Measurements from ENCODE around the gene YWHAQ. TPM values are rescaled to one million over a fixed set of nuclear protein-coding genes. Genes with fewer than 3 reads are reported as not detected.

YWHAQ gene
- total and polyA plus RNA-seq, 2 of the 4 experiments (the other 2 are of a cell fraction) = 196 to 255 TPM

GRCh38 chr2:9661261-9661660 is 30.5 kb upstream of the YWHAQ start:
- in situ Hi-C loops (cut with MboI; ENCODE audit: low sequenced_read_pairs) = no loop called here

More at GRCh38 chr2:9661261-9661660, 30.5 kb upstream of the YWHAQ start:
- ChIA-PET CTCF (no interaction called here), POLR2A (ENCODE audit: unreplicated experiment) (no interaction called here)
- H3K4ac ChIP-seq (ENCODE audit: low read depth, low read length) = no peak overlapping the region
- H3K4me1 ChIP-seq (ENCODE audit: control insufficient read depth, insufficient read depth, low read length) = peaks cover 16% of the 10 kb centered on the region
- ATAC-seq (ENCODE audit: low read depth) = no peak
- peaks cover 27% of the 10 kb centered on the region for H3K9me1 ChIP-seq (ENCODE audit: insufficient read depth, low read length)
- H3K4me2 ChIP-seq (ENCODE audit: low read depth, low read length) = no peak overlapping the region
- no peaks in the 10 kb centered on the region for H3K9me3 ChIP-seq (ENCODE audit: control insufficient read depth, insufficient read depth, low read length)
- H3K27me3 ChIP-seq (ENCODE audit: control insufficient read depth, insufficient read depth, low read length) = no peaks in the 10 kb centered on the region
- H3K79me1 ChIP-seq (ENCODE audit: low read depth in 1 of 2, low read length in 2 of 2) = peaks cover 0 to 10% of the 10 kb centered on the region in 2 experiments; a peak in 2 of 4 replicates
- WGBS, 2 experiments (ENCODE audit: extremely low coverage in 2 of 2, insufficient read length in 1 of 2) = 100% methylated on average over 1 of the region's 8 CpGs; no CpG with 5 or more reads in 1 of the 2 experiments
- H2AFZ ChIP-seq (replicated peaks; ENCODE audit: low read length, poor library complexity) = no peak overlapping the region
- TF ChIP-seq CEBPB (IDR thresholded peaks at IDR 0.05; ENCODE audit: low read depth, low read length) (no peak), RCOR1 (IDR thresholded peaks at IDR 0.05; ENCODE audit: insufficient replicate concordance, low read length) (no peak), POLR2A (IDR thresholded peaks at IDR 0.05; ENCODE audit: low read depth, low read length) (no peak), USF2 (IDR thresholded peaks at IDR 0.05; ENCODE audit: low read depth, low read length) (no peak), BHLHE40 (IDR thresholded peaks at IDR 0.05; ENCODE audit: low read depth, low read length) (no peak), NFE2L2 (IDR thresholded peaks at IDR 0.05; ENCODE audit: low read depth, low read length) (no peak), MXI1 (IDR thresholded peaks at IDR 0.05; ENCODE audit: borderline replicate concordance, low read depth, low read length) (no peak), ELK1 (IDR thresholded peaks at IDR 0.05; ENCODE audit: borderline replicate concordance, low read depth, low read length) (no peak), FOS (IDR thresholded peaks at IDR 0.05; ENCODE audit: low read depth, low read length) (no peak)
- H2BK15ac ChIP-seq (ENCODE audit: low read depth, low read length) = no peak overlapping the region
- DNase-seq = no peak
- no peak overlapping the region for H4K5ac ChIP-seq (ENCODE audit: low read depth, low read length)
- no peak overlapping the region for H4K8ac ChIP-seq (ENCODE audit: low read depth in 2 of 2, low read length in 2 of 2)
- intact Hi-C loops (cut with micrococcal nuclease) (no loop called here), dilution Hi-C loops (cut with HindIII; ENCODE audit: low sequenced_read_pairs, unreplicated experiment) (no loop called here)
- H2AK9ac ChIP-seq (replicated peaks; ENCODE audit: low read depth, low read length, poor library complexity) = no peak overlapping the region
- no peak overlapping the region for H3K4me3 ChIP-seq (ENCODE audit: insufficient read depth, low read depth, low read length)
- no peak overlapping the region for H3K9ac ChIP-seq (ENCODE audit: low read depth, low read length)
- no peak overlapping the region for H3K27ac ChIP-seq (ENCODE audit: insufficient read depth, low read length)
- H2BK120ac ChIP-seq (ENCODE audit: low read depth, low read length) = no peak overlapping the region
- H2AK5ac ChIP-seq (ENCODE audit: low read depth, low read length) = no peak overlapping the region
- H4K91ac ChIP-seq (ENCODE audit: insufficient read depth, low read depth, low read length) = no peak overlapping the region
- no peak overlapping the region for H3K14ac ChIP-seq (replicated peaks; ENCODE audit: low read depth, low read length)
- no peaks in the 10 kb centered on the region for H4K20me1 ChIP-seq (ENCODE audit: insufficient read depth, low read length)
- no peak overlapping the region for H2BK20ac ChIP-seq (ENCODE audit: low read depth, low read length)
- H3K23ac ChIP-seq (ENCODE audit: low read depth, low read length) = no peak overlapping the region
- no peak overlapping the region for H3K56ac ChIP-seq (ENCODE audit: extremely low read depth, insufficient read depth, low read length)
- no peak overlapping the region for H3K18ac ChIP-seq (ENCODE audit: low read depth, low read length)
- H2BK5ac ChIP-seq (ENCODE audit: low read depth, low read length, poor library complexity, severe bottlenecking) = no peak overlapping the region
- BruUV-seq (replicated peaks) = no TSS peak
- no peaks in the 10 kb centered on the region for H3K36me3 ChIP-seq (ENCODE audit: control insufficient read depth, insufficient read depth, low read length)
